ENCODE data around the gene TCHP. TPM values are rescaled to one million over a fixed set of nuclear protein-coding genes. Genes with fewer than 3 reads are reported as not detected.

The TCHP gene
- total RNA-seq, 6 experiments from 2014 or later: 4.9 to 8.8 (median 6.8) TPM

DNA sequence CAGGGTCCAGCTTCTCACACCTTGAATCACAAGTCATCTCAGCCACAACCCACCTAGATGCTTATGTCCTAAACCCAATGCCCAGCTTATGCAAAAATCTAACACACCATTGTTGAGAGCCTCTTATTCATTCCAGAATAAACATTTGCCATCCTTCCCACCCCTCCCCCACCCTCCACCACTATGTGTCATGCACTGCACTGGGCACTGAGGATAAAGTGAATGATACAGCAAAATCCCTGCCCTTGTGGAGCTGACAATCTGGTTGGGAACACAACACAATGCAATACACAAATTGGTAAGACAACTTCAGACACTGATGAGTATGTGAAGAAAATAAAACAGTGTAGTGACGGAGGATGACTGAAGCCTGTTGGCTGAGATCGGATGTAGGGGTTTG lies 18.3 kb upstream of the TCHP start:
- ATAC-seq (no peak), DNase-seq (no peak)
- 93% methylated on average over 2 of the region's 2 CpGs for WGBS (ENCODE audit: insufficient coverage, low coverage, low lambda C conversion rate, missing lambda C conversion rate)
- Histone ChIP-seq H3K9me3 (no peaks in the 10 kb centered on the region), H3K4me3 (no peak overlapping the region), H3K36me3 (no peaks in the 10 kb centered on the region), H3K27ac (no peak overlapping the region), H3K4me1 (peaks cover 0 to 11% (median 5%) of the 10 kb centered on the region in 4 donors), H3K27me3 (no peaks in the 10 kb centered on the region)
- intact Hi-C loops (cut with DNase I): no loop called here
- TF ChIP-seq POLR2A (IDR thresholded peaks at IDR 0.05): no peak
- TF ChIP-seq, protein P1, sequence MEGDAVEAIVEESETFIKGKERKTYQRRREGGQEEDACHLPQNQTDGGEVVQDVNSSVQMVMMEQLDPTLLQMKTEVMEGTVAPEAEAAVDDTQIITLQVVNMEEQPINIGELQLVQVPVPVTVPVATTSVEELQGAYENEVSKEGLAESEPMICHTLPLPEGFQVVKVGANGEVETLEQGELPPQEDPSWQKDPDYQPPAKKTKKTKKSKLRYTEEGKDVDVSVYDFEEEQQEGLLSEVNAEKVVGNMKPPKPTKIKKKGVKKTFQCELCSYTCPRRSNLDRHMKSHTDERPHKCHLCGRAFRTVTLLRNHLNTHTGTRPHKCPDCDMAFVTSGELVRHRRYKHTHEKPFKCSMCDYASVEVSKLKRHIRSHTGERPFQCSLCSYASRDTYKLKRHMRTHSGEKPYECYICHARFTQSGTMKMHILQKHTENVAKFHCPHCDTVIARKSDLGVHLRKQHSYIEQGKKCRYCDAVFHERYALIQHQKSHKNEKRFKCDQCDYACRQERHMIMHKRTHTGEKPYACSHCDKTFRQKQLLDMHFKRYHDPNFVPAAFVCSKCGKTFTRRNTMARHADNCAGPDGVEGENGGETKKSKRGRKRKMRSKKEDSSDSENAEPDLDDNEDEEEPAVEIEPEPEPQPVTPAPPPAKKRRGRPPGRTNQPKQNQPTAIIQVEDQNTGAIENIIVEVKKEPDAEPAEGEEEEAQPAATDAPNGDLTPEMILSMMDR (IDR thresholded peaks at IDR 0.05): no peak

GRCh38 chr12:109883461-109883860 lies 16.6 kb upstream of the TCHP start:
- Histone ChIP-seq H3K27me3 (no peaks in the 10 kb centered on the region), H3K9me3 (no peaks in the 10 kb centered on the region), H3K36me3 (no peaks in the 10 kb centered on the region), H3K27ac (no peak overlapping the region), H3K4me3 (no peak overlapping the region), H3K4me1 (peaks cover 0 to 11% (median 5%) of the 10 kb centered on the region in 4 donors)
- WGBS (ENCODE audit: insufficient coverage, low coverage, low lambda C conversion rate, missing lambda C conversion rate): 28% methylated on average over 2 of the region's 4 CpGs
- TF ChIP-seq POLR2A (IDR thresholded peaks at IDR 0.05): no peak
- TF ChIP-seq, protein P1 (IDR thresholded peaks at IDR 0.05): no peak
- intact Hi-C loops (cut with DNase I): no loop called here
- ATAC-seq (no peak), DNase-seq (no peak)

GRCh38 chr12:109885616-109886015 lies 14.5 kb upstream of the TCHP start:
- DNase-seq (no peak), ATAC-seq (no peak)
- TF ChIP-seq, protein P1 (IDR thresholded peaks at IDR 0.05): no peak
- TF ChIP-seq POLR2A (IDR thresholded peaks at IDR 0.05): no peak
- Histone ChIP-seq H3K9me3 (no peaks in the 10 kb centered on the region), H3K27me3 (no peaks in the 10 kb centered on the region), H3K36me3 (no peaks in the 10 kb centered on the region), H3K4me3 (no peak overlapping the region), H3K4me1 (peaks cover 0 to 4% (median 0%) of the 10 kb centered on the region in 4 donors), H3K27ac (no peak overlapping the region)
- intact Hi-C loops (cut with DNase I): no loop called here
- WGBS (ENCODE audit: insufficient coverage, low coverage, low lambda C conversion rate, missing lambda C conversion rate): 92% methylated on average over 3 of the region's 10 CpGs

GRCh38 chr12:109888179-109889020 lies 11.7 kb upstream of the TCHP start:
- H3K4me3 ChIP-seq: no peak overlapping the region
- no peaks in the 10 kb centered on the region for H3K9me3 ChIP-seq
- H3K4me1 ChIP-seq: no peaks in the 10 kb centered on the region
- no peaks in the 10 kb centered on the region for H3K36me3 ChIP-seq
- no peak for DNase-seq
- peak; percentile 37 to 55 (median 50) for ATAC-seq
- intact Hi-C loops (cut with DNase I): no loop called here
- WGBS (ENCODE audit: insufficient coverage, low coverage, low lambda C conversion rate, missing lambda C conversion rate): 57% methylated on average over 12 of the region's 12 CpGs
- no peaks in the 10 kb centered on the region for H3K27me3 ChIP-seq
- H3K27ac ChIP-seq: no peak overlapping the region
- TF ChIP-seq, protein P1 (IDR thresholded peaks at IDR 0.05): no peak
- no peak for TF ChIP-seq POLR2A (IDR thresholded peaks at IDR 0.05)
